Sigmoid colon (tissue), 3 donors: ENCODE results near the gene WDR73.

Experiments used
- POLR2A ChIP-seq, 2 donors: fragments of 450-650 bp; IDR thresholded peaks; one replicate each; pipeline ENCODE4 v1.6.1; 2016; ENCODE audit warnings: antibody characterized with exemption in 2 of 2, mild to moderate bottlenecking in 2 of 2, moderate library complexity in 2 of 2
- TF ChIP-seq, protein P1 (sequence below), 4 experiments: fragments of 450-650 bp in 3 of 4; fragments of 200-600 bp in 1 of 4; IDR thresholded peaks; one replicate each; pipeline ENCODE4 v1.5.1; 2016 to 2019; ENCODE audit warnings: antibody characterized with exemption in 4 of 4, mild to moderate bottlenecking in 3 of 4, moderate library complexity in 2 of 4

DNA sequence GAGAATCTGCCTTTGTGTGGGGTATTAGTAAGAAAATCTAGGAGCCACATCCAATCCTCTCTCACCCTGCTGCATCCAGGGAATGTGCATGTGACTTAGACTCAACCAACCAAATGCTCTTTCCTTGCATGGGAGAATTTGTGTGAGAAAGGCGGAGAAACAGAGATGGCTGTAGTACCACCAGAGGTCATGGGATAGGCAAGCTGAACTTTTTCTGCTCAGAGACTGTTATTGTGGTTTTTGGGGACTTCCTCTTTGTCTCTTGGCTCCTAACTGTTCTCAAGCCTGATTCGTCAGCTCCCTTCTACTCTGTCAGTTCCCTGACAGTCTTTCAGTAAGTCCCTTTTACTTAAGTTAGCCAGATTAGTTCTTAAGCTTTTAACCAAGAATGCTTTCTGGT is 55.8 kb downstream of the WDR73 start:
- TF ChIP-seq POLR2A (IDR thresholded peaks at IDR 0.05), result no peak
- TF ChIP-seq, protein P1, sequence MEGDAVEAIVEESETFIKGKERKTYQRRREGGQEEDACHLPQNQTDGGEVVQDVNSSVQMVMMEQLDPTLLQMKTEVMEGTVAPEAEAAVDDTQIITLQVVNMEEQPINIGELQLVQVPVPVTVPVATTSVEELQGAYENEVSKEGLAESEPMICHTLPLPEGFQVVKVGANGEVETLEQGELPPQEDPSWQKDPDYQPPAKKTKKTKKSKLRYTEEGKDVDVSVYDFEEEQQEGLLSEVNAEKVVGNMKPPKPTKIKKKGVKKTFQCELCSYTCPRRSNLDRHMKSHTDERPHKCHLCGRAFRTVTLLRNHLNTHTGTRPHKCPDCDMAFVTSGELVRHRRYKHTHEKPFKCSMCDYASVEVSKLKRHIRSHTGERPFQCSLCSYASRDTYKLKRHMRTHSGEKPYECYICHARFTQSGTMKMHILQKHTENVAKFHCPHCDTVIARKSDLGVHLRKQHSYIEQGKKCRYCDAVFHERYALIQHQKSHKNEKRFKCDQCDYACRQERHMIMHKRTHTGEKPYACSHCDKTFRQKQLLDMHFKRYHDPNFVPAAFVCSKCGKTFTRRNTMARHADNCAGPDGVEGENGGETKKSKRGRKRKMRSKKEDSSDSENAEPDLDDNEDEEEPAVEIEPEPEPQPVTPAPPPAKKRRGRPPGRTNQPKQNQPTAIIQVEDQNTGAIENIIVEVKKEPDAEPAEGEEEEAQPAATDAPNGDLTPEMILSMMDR (IDR thresholded peaks at IDR 0.05), result no peak
